Ureter (tissue), 1 donor: ENCODE data around the gene MICAL1. TPM values are rescaled to one million over a fixed set of nuclear protein-coding genes. Genes with fewer than 3 reads are reported as not detected.

Source experiments
- DNase-seq: peaks from one replicate; pipeline ENCODE4 v3.0.0-alpha.2; 2020; ENCODE audit warnings: low spot score
- total RNA-seq: library from RNA; stranded (reverse); gene quantifications from one replicate; pipeline ENCODE4 v1.2.4, GENCODE V29; 2023
- donor health status: DM: yes; HTN: yes; CAD: no.

MICAL1 gene, protein sequence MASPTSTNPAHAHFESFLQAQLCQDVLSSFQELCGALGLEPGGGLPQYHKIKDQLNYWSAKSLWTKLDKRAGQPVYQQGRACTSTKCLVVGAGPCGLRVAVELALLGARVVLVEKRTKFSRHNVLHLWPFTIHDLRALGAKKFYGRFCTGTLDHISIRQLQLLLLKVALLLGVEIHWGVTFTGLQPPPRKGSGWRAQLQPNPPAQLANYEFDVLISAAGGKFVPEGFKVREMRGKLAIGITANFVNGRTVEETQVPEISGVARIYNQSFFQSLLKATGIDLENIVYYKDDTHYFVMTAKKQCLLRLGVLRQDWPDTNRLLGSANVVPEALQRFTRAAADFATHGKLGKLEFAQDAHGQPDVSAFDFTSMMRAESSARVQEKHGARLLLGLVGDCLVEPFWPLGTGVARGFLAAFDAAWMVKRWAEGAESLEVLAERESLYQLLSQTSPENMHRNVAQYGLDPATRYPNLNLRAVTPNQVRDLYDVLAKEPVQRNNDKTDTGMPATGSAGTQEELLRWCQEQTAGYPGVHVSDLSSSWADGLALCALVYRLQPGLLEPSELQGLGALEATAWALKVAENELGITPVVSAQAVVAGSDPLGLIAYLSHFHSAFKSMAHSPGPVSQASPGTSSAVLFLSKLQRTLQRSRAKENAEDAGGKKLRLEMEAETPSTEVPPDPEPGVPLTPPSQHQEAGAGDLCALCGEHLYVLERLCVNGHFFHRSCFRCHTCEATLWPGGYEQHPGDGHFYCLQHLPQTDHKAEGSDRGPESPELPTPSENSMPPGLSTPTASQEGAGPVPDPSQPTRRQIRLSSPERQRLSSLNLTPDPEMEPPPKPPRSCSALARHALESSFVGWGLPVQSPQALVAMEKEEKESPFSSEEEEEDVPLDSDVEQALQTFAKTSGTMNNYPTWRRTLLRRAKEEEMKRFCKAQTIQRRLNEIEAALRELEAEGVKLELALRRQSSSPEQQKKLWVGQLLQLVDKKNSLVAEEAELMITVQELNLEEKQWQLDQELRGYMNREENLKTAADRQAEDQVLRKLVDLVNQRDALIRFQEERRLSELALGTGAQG
- 54.4 TPM for total RNA-seq

DNA sequence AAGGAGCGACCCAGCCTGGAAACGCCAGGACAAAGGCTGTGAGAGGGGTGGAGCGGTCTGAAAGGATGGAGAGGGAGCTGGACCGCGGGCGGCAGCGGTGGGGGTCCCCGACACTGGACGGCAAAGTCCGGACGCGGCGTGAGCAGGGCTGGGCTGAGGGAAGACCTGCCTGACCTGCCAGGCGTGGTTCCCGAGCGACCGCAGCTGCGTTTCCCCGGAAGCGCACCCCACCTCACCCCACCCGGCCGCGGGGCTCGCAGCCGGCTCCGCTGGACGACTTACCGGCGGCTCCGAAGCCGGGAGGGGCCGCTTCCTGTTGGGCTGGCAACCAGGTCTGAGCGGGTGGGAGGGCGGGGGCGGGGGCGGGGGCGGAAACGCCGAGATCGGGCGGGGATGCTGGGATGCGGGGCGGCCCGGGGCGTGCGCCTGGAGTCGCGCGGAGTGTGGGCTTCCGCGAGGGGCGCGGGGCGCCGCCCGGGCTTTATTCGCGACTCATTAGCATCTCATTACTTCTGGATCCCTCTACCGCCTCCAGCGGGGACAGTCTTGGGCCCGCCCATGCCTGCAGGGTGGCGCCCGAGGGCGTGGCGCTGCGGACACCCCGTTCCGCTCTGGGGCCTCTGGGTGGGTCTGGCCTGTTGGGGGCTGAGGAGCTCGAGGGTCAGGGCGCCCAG is at the start of gene MICAL1:
Gene MICAL1 (minus strand): TSS at position 336 of the 674 bp plus-strand sequence. CDS start 1,576 bp downstream, outside the sequence.
- peak; percentile 77 for DNase-seq

DNA sequence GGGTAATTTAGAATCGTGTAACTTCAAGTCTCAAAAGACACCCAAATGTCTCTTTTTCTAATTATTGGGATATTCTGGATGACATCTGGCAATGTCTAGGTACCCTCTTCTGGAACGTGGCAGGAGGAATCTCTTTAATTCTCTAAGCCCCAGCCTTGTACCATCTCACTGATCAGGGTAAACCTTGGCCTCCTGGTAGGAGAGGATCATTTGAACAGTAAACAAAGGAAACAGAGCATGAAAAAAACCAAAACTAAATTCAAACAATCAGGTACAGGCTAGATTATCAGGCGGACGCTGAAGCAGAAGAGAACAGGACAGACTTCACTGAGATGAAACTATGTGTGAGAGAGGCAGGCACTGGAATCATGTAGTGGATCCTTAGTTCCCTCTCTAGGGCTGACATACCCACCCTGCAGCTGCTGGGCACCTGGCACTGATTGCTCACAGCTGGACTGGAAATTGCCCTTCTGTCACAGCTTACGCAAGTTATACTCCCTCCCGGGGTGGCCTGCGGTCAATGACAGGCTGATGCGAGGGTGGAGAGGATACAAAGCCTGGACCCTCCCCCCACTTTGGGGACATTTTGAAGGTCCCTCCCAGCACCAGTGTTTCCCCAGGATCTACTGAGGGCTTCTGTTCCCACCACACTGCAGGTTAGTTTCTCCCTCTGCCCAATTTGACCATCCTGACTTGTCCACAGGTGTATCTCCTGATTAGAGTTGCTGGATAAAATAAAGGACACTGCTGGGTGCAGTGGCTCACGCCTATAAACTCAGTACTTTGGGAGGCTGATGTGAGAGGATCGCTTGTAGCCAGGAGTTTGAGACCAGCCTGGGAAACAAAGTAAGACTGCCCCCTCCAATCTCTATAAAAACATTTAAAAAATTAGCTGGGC is 48.0 kb upstream of the MICAL1 start:
- no peak for DNase-seq

DNA sequence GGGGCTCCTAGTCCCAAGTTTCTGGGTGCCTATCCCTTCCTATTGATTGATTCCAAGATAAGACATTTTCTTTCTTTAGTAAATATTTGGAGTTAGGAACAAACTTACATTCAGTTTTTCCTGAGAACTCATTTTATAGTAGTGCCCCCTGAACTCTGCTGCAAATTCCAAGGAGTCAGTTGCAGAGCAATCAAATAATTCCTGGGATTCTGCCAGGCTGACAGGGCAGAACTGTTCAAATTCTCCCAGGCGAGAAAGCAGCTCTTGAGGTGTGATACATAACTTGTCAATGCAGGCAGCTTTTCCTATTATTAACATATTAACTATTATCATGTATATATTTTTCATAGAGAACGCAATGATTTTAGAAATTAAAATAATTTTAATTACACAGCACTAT is 43.4 kb upstream of the MICAL1 start:
- DNase-seq: no peak

DNA sequence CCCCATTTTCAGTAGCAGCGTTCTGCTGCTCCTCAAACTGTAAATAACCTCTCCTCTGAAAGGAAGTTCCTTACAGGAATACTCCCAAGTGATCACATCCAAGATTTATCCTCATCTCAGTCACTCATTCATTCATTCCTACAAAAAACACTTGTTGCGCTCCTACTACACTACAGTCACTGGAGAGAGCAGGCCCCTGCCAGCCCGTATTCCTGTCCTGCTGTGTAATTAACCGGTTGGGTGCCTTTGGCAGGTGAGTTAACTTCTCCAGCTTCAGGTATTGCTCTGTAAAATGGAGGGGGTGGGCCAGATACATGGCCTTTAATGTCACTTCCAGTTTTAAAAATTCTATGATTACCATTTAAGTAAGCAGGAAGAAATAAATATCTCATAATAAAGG is 42.5 kb upstream of the MICAL1 start:
- no peak for DNase-seq

DNA sequence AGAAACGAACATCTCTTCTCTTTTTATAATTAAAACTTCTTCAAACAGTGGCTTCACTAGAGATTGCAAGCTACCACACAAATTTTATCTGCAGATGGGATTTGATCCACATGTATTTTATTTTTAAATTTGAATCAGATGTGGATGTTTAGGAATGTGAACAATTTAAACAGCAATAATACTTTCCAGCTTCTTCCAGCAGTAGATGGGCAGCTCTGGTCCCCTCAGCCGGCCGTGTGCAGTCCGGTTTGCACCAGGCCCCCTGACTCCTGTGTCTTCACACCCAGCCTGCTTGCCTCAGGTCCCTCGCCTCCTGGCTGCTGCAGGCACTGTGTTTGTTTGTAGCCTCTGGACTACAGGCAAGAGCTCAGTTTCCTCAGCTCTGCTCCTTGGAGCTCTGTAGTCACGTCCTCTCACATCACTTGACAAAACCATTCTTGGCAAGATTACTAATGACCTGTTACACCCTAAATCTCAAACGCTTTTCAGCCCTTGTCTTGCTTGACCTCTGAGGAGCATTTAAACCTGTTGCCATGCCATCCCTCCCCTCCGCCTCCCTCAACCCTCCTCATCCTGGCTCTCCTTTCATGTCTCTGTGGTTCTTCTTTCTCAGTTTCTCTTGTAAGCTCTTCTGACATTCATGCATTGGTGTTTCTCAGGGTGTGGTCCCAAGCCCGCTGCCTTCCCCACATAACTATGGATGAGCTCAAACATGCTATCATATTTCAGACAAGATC is 40.6 kb upstream of the MICAL1 start:
- DNase-seq: no peak

DNA sequence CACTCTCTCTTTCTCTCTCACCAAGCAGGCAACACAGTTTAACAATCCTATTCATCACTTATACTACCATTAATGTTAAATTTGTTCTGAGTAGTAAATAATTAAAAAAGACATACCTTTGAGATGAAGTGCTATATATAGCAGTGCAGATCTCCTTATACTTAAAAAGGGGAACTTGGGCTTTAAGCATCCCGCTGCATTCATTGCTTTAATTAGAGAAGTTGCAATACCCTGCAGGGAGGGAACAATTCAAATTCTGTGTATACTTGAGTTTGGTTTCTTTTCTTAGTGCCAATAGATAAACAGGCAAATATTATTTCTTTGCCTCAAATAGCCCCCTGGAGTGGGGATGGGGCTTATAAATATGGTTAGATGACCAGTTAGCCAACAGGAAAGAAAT is 38.3 kb upstream of the MICAL1 start:
- DNase-seq: no peak

DNA sequence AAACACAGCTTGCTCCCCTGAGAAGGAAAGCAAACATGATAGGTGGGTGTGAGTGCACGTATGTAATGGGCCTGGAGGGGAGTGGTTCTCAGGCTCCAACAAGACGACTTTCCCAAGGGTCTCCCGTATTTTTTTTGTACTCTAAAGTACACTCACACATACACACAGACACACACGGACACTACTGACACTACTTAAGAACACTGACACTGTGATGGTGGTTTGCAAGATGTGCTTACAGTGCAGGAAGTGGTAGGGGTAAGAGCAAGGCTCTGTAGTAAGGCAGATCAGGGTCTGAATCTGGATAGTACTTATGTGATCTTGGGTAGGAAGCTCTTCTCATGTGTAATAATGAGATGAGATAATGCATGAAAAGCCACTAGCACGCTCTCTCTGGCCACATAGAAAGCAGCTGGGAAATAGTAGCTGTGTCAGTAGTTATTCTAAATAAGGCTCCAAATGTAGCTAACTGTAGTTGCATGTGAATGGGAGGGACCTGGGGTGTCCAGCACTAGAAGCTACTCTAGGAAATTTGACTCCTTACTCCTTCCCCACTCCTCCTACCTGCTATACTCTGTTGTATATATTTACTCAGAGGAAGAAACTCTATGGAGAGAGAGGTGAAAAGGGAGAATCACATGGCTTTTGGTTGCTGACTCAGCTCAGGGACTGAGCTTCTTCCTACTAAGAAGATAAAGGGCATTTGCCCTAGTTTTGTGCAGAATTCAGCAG is 35.8 kb upstream of the MICAL1 start:
- no peak for DNase-seq

DNA sequence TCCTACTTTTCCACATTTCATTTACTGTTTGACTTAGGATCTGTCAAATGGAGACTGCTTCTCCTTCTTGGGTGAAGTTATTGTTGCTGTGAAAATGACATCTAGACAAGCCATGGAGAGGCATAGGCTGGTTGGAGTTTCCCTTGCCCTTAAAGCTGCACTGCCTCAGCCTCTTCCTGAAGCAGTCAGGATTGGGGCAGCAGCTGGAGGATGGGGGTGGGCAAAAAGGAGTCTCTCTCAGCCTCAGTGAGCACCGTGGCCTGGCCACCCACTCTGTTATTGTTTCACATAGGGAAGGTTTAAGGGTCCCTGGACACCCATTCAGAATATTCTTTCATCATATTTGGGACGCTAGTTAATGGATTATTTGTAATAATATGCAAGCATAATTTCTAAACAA is 35.1 kb upstream of the MICAL1 start:
- DNase-seq: no peak

DNA sequence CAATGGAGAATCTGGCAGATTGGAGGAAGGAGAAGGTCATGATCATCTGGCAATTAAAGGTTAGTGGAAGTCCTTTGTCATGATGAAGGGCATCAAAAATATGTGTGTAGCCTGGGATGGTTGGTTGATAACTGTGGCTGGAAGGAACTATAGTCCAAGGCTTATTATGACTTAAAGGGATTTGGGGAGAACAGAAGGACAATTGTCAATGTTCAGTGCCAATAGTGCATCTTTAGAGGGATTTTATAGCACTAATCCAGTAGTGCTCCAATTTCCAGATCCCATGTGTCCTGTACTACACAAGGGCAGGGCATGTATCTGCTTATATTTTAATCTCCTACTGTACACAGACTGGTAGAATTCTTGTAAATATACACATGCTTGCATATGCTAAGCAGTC is 32.4 kb upstream of the MICAL1 start:
- no peak for DNase-seq

DNA sequence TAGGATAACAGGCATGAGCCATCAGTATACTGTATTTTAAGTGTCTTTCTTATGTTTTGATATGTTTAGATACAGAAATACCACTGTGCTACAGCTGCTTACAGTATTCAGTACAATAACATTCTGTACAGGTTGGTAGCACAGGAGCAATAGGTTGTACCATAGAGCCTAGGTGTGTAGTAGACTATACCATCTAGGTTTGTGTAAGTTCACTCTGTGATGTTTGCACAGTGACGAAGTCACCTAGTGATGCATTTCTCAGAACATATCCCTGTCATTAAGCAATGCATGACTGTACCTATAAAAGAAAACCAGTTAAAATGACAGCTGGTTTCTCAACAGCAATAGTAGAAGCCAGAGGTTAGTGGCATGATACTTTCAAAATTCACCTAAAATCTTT is 30.5 kb upstream of the MICAL1 start:
- no peak for DNase-seq

DNA sequence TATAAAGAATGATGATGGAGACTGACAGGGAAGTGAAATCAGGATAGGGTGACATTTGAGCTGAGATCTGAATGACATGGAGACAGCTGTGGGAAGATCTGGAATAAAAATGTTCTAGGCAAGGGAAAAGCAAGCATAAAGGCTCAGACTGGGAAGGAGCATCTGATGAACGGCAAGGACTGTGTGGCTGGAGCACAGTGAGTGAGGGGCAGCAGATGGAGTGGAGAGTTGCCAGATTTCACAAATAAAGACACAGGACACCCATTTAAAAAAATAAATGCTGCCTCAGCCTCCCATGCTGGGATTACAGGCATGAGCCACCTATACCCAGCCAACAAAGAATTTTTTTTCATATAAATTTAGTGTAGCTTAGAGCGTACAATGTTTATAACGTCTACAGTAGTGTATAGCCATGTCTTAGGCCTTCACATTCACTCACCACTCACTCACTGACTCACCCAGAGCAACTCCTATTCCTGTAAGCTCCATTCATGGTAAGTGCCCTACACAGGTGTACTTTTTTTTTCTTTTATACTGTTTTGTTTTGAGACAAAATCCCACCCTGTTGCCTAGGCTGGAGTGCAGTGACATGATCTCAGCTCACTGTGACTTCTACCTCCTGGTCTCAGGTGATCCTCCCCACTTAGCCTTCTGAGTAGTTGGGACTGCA is 29.8 kb upstream of the MICAL1 start:
- DNase-seq: no peak

DNA sequence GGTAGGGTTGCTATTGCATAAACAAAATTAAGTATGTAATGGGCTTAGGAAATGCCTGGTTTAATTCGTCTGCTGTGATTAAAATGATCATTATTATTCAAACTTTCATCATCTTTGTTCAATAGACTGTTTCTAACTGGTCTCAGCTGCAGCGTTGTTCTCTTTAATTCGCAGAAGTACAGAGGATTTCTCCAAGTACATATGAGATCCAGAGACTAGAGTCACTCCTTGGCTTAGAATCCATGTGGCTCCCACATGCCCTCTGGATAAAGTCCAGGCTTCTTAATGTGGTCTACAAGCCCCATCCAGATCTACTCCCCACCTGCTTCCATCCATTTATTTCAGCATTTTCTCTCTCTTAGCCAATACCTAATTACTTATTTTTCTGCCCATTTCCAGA is 28.6 kb upstream of the MICAL1 start:
- no peak for DNase-seq

DNA sequence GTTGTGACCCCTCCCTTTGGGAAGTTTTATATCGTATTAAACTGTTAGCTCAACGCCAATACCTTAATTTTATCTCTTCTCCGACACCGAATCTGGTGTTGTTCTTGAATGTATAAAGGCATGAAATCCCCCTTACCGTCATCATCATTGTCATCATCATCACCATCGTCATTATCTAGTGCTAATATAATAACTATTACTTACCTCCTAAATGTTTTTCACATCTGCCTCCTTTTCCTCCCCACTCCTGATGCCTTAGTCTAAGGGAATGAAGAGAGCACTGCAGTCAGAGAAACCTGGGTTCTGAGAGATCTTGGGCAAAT is 28.1 kb upstream of the MICAL1 start:
- no peak for DNase-seq

DNA sequence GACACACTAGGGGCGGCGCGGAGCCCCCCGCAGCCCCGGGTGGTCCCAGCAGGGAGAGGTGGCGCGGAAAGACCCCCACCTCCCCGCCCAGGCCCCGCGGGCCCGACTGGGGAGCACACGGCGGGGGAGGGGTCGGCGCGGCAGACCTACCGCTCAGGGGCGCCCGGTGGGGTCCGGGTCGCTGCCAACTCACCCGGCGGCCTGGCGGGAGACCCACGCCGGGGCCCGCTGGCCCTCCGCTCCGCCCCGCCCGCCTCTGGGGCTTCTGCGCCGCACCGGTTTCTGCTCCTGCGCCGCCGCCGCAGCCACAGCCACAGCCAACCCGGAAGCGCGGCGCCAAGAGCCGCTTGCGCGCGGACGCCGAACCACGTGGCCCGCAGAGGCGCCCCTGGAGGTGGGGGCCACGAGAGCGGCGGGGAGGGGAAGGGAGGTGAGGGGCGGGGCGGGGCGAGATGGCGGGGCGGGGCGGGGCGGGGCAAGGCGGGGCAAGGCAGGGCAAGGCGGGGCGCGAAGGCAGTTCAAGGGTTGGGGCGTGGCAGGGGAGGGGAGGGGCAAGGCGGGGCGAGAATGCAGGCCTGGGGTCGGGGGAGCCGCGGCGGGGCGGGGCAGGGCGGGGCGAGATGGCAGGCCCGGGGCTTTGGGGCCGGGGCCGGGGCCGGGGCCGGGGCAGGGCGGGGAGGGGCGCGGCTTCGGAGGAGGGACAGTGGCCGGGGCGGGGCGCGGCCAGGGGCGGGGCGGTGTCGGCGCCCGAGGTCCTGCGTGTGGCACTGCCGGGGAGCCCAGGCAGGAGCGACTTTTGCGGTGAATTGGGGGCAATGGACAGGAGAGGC is 27.5 kb upstream of the MICAL1 start, which contains the start of gene ZBTB24:
Gene ZBTB24 (minus strand): TSS at position 315 of the 830 bp plus-strand sequence. CDS start 1,193 bp downstream, outside the sequence.
- peak; percentile 90 for DNase-seq

DNA sequence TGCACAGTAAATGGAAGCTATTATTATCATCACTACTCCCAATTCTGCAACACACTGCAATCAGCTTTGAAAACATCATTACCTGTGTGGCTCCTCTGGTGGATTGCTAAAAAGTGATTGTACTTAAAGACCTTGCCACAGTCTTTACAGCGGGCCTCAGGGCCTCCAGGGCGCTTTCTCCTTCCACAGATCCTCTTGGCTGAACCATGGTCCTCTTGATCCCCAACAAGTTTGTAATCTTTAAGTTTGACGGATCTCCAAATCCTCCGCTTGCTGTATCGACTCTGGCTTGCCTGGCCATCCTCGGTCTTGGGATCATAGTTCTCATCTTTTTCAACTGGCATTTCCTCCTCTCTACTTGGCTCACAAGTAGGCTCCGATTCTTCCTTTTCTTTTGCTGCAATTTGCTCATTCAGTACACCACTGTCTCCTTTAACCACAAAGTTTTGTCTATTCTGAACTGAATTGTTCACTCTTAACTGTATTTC is 25.5 kb upstream of the MICAL1 start:
- DNase-seq: no peak

DNA sequence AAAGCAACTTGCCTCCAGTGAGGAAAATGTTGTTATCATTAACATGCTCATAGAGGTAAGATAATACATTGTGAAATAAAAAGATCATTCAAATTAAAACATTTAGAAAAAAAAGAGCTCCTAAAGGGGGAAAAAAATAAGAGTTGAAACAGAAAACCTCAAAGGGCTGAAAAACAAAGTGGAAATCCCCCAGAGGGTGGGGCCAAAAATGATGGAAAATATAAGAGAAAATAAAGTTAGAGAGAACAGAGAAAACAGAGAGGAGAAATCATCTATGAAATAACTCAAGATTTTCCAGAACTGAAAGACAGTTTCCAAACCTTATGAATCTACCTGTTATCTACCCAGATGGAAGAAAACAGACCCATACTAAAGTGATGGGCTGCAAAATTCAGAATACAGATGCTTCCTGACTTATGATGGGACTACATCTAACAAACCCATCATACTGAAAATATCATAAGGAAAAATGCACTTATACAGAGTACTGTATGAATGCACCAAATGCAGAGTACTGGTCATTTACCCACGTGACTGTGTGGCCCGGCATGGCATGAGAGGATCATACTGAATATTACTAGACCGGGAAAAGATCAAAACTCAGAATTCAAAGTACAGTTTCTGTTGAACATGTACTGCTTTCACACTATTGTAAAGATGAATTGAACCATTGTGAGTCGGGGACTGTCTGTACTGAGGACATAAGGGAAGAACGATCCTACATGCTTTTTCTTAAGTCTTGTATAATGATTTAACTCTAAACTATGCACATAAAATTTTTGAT is 23.5 kb upstream of the MICAL1 start:
- DNase-seq: no peak

DNA sequence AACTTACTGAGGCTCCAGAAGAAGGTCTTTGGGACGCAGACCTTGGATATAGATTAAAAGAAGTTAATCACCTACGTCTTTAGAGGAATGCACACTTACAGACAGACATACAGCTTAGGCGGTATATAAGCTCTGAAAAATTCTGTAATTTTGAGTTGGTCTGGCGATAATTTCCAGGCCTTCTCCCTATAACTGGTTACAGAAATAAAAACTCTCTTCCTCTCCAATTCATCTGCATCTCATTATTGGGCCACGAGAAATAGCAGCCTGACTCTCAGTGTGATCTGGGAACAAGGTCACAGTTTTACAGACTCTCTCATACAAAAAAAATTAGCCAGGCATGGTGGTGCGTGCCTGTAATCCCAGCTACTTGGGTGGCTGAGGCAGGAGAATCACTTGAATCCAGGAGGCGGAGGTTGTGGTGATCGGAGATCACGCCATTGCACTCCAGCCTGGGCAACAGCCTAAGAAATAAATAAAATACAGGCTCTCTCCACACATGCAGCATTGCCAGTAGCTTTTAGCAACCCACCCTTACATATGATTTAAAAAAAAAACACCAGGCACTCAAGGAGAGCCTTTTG is 22.7 kb upstream of the MICAL1 start:
- DNase-seq: no peak
